ENCODE measurements around the gene ZNF335. TPM values are rescaled to one million over a fixed set of nuclear protein-coding genes. Genes with fewer than 3 reads are reported as not detected.

The ZNF335 gene
- total and polyA plus RNA-seq, 2 of the 13 experiments (the other 11 are each of a cell fraction or from before 2014, with no cell fraction given), result 9.7 to 13.7 TPM

GRCh38 chr20:45934046-45934585 lies 37.9 kb downstream of the ZNF335 start (continued):
- TF ChIP-seq RNF219 (CRISPR knock-in tag; IDR thresholded peaks at IDR 0.05) (peak; percentile 86; the same call in 1 of the 2 replicates), SATB2 (CRISPR knock-in tag; IDR thresholded peaks at IDR 0.05) (no peak; the same call in 1 of the 2 replicates), ZNF33A (CRISPR knock-in tag; IDR thresholded peaks at IDR 0.05; ENCODE audit: borderline replicate concordance) (peak; percentile 98), STAT5B (CRISPR knock-in tag; IDR thresholded peaks at IDR 0.05) (no peak), ZNF263 (CRISPR knock-in tag; IDR thresholded peaks at IDR 0.05) (no peak), MTA3 (CRISPR knock-in tag; IDR thresholded peaks at IDR 0.05) (no peak), ZNF460 (CRISPR knock-in tag; IDR thresholded peaks at IDR 0.05; ENCODE audit: borderline replicate concordance) (0 out of 2 replicates have a peak, but pooled peaks have one; percentile 30), ZNF766 (CRISPR knock-in tag; IDR thresholded peaks at IDR 0.05; ENCODE audit: borderline replicate concordance) (no peak; the same call in 1 of the 2 replicates), CENPBD1 (CRISPR knock-in tag; IDR thresholded peaks at IDR 0.05; ENCODE audit: borderline replicate concordance, low read depth) (no peak), ADNP (CRISPR knock-in tag; IDR thresholded peaks at IDR 0.05) (no peak; the same call in 1 of the 2 replicates), RELA (CRISPR knock-in tag; IDR thresholded peaks at IDR 0.05) (no peak), ZMYM4 (CRISPR knock-in tag; IDR thresholded peaks at IDR 0.05) (no peak; the same call in 1 of the 2 replicates), ZNF329 (CRISPR knock-in tag; IDR thresholded peaks at IDR 0.05; ENCODE audit: low read depth) (no peak; the same call in 1 of the 2 replicates), ZEB1 (IDR thresholded peaks at IDR 0.05; ENCODE audit: insufficient replicate concordance, low read depth) (peak; percentile 35), MLX (CRISPR knock-in tag; IDR thresholded peaks at IDR 0.05) (no peak), DPF2 (CRISPR knock-in tag; IDR thresholded peaks at IDR 0.05; ENCODE audit: borderline replicate concordance, low read depth) (peak; percentile 70), NR2F6 (IDR thresholded peaks at IDR 0.05) (no peak; the same call in 1 of the 2 replicates), NR2F6 (CRISPR knock-in tag; IDR thresholded peaks at IDR 0.05) (no peak), ATF2 (CRISPR knock-in tag; IDR thresholded peaks at IDR 0.05) (no peak), TFAP4 (IDR thresholded peaks at IDR 0.05; ENCODE audit: borderline replicate concordance, low read depth) (no peak), ZSCAN30 (CRISPR knock-in tag; IDR thresholded peaks at IDR 0.05) (no peak; the same call in 1 of the 2 replicates), NR1H2 (CRISPR knock-in tag; IDR thresholded peaks at IDR 0.05; ENCODE audit: borderline replicate concordance, low read depth) (no peak), HMG20A (CRISPR knock-in tag; IDR thresholded peaks at IDR 0.05; ENCODE audit: borderline replicate concordance) (no peak), SMAD3 (CRISPR knock-in tag; IDR thresholded peaks at IDR 0.05) (no peak), SNAPC2 (CRISPR knock-in tag; IDR thresholded peaks at IDR 0.05) (peak; percentile 16; the same call in 1 of the 2 replicates)
- TF ChIP-seq, protein P1, sequence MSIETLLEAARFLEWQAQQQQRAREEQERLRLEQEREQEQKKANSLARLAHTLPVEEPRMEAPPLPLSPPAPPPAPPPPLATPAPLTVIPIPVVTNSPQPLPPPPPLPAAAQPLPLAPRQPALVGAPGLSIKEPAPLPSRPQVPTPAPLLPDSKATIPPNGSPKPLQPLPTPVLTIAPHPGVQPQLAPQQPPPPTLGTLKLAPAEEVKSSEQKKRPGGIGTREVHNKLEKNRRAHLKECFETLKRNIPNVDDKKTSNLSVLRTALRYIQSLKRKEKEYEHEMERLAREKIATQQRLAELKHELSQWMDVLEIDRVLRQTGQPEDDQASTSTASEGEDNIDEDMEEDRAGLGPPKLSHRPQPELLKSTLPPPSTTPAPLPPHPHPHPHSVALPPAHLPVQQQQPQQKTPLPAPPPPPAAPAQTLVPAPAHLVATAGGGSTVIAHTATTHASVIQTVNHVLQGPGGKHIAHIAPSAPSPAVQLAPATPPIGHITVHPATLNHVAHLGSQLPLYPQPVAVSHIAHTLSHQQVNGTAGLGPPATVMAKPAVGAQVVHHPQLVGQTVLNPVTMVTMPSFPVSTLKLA (IDR thresholded peaks at IDR 0.05), result no peak

All from HepG2 (cell line).